Gastrocnemius medialis (tissue), 4 donors: ENCODE measurements around the gene PDCD10.

Experiments used
- CTCF ChIP-seq, 5 experiments: fragments of 450-650 bp in 3 of 5; fragments of 200-600 bp in 2 of 5; sonication (generic) in 2 of 5; IDR thresholded peaks in 4 of 5; conservative IDR thresholded peaks in 1 of 5; 1 replicate in 4 of 5; 2 replicates in 1 of 5; pipeline ENCODE4 v1.5.1; 2016 to 2019; ENCODE audit warnings: antibody characterized with exemption in 5 of 5, mild to moderate bottlenecking in 3 of 5, moderate library complexity in 3 of 5
- POLR2A ChIP-seq, 2 donors: fragments of 450-650 bp; IDR thresholded peaks; one replicate each; pipeline ENCODE4 v1.6.1; 2017; ENCODE audit warnings: antibody characterized with exemption in 2 of 2, mild to moderate bottlenecking in 2 of 2, moderate library complexity in 2 of 2

- TF ChIP-seq CTCF (IDR thresholded peaks at IDR 0.05 in 4 of 5, conservative IDR thresholded peaks at IDR 0.05 in 1 of 5) (no peak), POLR2A (IDR thresholded peaks at IDR 0.05) (no peak)
These were observed 62.7 kb downstream of the PDCD10 start for GRCh38 chr3:167671878-167672427.
